K562 (cell line): Measurements from ENCODE around the gene BCAS4. TPM values are rescaled to one million over a fixed set of nuclear protein-coding genes. Genes with fewer than 3 reads are reported as not detected.

Source experiments
- ATAC-seq: fragments of 200-7000 bp; cut with Tn5 transposase; 3 replicates; pipeline ENCODE4 v1.9.1; 2020; ENCODE audit warnings: moderate library complexity
- BruUV-seq: library from RNA; stranded (reverse); fragments of 400-500 nt; replicated peaks from 2 replicates; lab custom pipeline; 2021; lab: Mats Ljungman, UMichigan
- CTCF ChIA-PET: fragments of 300-600 bp; formaldehyde crosslinking; extraction: SDS; loops from one replicate; lab custom pipeline; 2021; ENCODE audit warnings: low intra/inter-chr PET ratio; lab: Yijun Ruan, JAX
- POLR2A ChIA-PET: fragments of 300-600, 350-650 bp; sonication (Branson Sonifier 250); formaldehyde crosslinking; extraction: SDS; loops from one replicate; lab custom pipeline; 2021; ENCODE audit warnings: antibody characterized with exemption, inconsistent platforms; lab: Yijun Ruan, JAX
- DNase-seq, 4 experiments: peaks; one replicate each; pipeline versions ENCODE4 v3.0.0 to v3.0.0-alpha.2; 2011 to 2018; ENCODE audit warnings: low spot score in 3 of 4, mixed read lengths in 3 of 4; ENCODE audit errors: extremely low read depth in 1 of 4
- FAIRE-seq: peaks from 2 replicates; lab custom pipeline; 2011; peaks lifted over from hg19 to GRCh38; lab: Jason Lieb, UNC
- H2AFZ ChIP-seq: 2 replicates; pipeline ENCODE4 v1.6.0; 2011; ENCODE audit warnings: low read depth, low read length, control low read depth, inconsistent platforms
- H3K27ac ChIP-seq: fragments of 200-600 bp; 3 replicates; pipeline ENCODE4 v1.8.0; 2011; ENCODE audit warnings: low read depth, mild to moderate bottlenecking, control low read depth, inconsistent platforms, low read length, moderate library complexity, mixed read lengths; ENCODE audit errors: extremely low read depth
- H3K27me3 ChIP-seq, 2 experiments: fragments of 300-600 bp in 1 of 2; 2 replicates in 1 of 2; 3 replicates in 1 of 2; pipeline versions ENCODE4 v1.6.0 to v1.8.0; 2011; ENCODE audit warnings: inconsistent platforms in 2 of 2, low read length in 2 of 2, mild to moderate bottlenecking in 1 of 2, mixed read lengths in 1 of 2, moderate library complexity in 1 of 2; ENCODE audit not compliant: control insufficient read depth in 2 of 2, insufficient read depth in 2 of 2
- H3K36me3 ChIP-seq: fragments of 300-600 bp; 3 replicates; pipeline ENCODE4 v1.8.0; 2011; ENCODE audit warnings: mild to moderate bottlenecking, low read length, inconsistent platforms; ENCODE audit not compliant: control insufficient read depth, insufficient read depth
- H3K4me1 ChIP-seq, 2 experiments: fragments of 200-600 bp in 1 of 2; replicated peaks in 1 of 2; 2 replicates in 1 of 2; 3 replicates in 1 of 2; pipeline versions ENCODE4 v1.5.1 to v1.8.0; 2011; ENCODE audit warnings: inconsistent platforms in 2 of 2, low read length in 2 of 2, mild to moderate bottlenecking in 1 of 2, mixed read lengths in 1 of 2, moderate library complexity in 1 of 2; ENCODE audit not compliant: control insufficient read depth in 2 of 2, insufficient read depth in 2 of 2
- H3K4me2 ChIP-seq: 2 replicates; pipeline ENCODE4 v1.6.1; 2011; ENCODE audit warnings: low read length, control low read depth, inconsistent platforms, mixed read lengths; ENCODE audit not compliant: insufficient read depth
- H3K4me3 ChIP-seq: fragments of 200-600 bp; sonication (generic), shearing (Covaris generic); 2 replicates; pipeline ENCODE4 v1.5.1; 2016; ENCODE audit warnings: control low read depth, inconsistent platforms
- H3K79me2 ChIP-seq: fragments of 200-600 bp; 3 replicates; pipeline ENCODE4 v1.8.0; 2011; ENCODE audit warnings: low read length, inconsistent platforms; ENCODE audit not compliant: control insufficient read depth, insufficient read depth
- H3K9ac ChIP-seq, 2 experiments: 2 replicates each; pipeline versions ENCODE4 v1.6.0 to v1.6.1; 2011; ENCODE audit warnings: low read depth in 2 of 2, low read length in 2 of 2, control low read depth in 1 of 2, inconsistent platforms in 1 of 2, mild to moderate bottlenecking in 1 of 2, mixed read lengths in 1 of 2; ENCODE audit not compliant: insufficient read depth in 1 of 2
- H3K9me1 ChIP-seq: one replicate; pipeline ENCODE4 v1.6.0; 2011; ENCODE audit warnings: inconsistent platforms, mild to moderate bottlenecking, low read length, moderate library complexity; ENCODE audit not compliant: control insufficient read depth, insufficient read depth
- H3K9me3 ChIP-seq: replicated peaks from 2 replicates; pipeline ENCODE4 v1.5.1; 2011; ENCODE audit warnings: low read depth, low read length, inconsistent platforms; ENCODE audit not compliant: control insufficient read depth, insufficient read depth
- H4K20me1 ChIP-seq: replicated peaks from 2 replicates; pipeline ENCODE4 v1.6.1; 2011; ENCODE audit warnings: low read length, inconsistent platforms, mixed read lengths; ENCODE audit not compliant: control insufficient read depth, insufficient read depth
- OTX1 ChIP-seq: fragments of 450-650 bp; formaldehyde crosslinking; IDR thresholded peaks from 2 replicates; pipeline ENCODE4 v1.4.0; 2022; ENCODE audit warnings: mild to moderate bottlenecking
- WGBS: fragments of 100-300 bp; shearing (Covaris generic); methylation state at CpG from one replicate; pipeline ENCODE4 v1.1.6; 2016; ENCODE audit warnings: low coverage, mixed read lengths; ENCODE audit not compliant: insufficient coverage; ENCODE audit errors: missing lambda C conversion rate; 5-methylcytosine and 5-hydroxymethylcytosine counted together
- in situ Hi-C: fragments of 300-500 bp; cut with MboI; formaldehyde crosslinking; loops from 4 replicates; pipeline ENCODE4 v1.15.0; 2018; ENCODE audit warnings: inconsistent platforms, mixed read lengths
- intact Hi-C: fragments of 100-400 bp; cut with micrococcal nuclease; formaldehyde crosslinking; loops from 2 replicates; pipeline ENCODE4 v1.14.2; 2022
- polyA plus RNA-seq, 8 experiments: library from polyadenylated mRNA; depleted of rRNA in 4 of 8; stranded (reverse) in 5 of 8; unstranded in 3 of 8; fragments of >200 nt; fragmentation: Nextera tagmentation in 2 of 8; fragmentation: Illumina TruSeq in 1 of 8; extraction: Ambion mirVana in 2 of 8; extraction: Trizol in 1 of 8; gene quantifications; 2 replicates each; pipeline versions ENCODE4 v1.2.1 to v1.2.3, GENCODE V29; 2011 to 2014; ENCODE audit warnings: inconsistent platforms in 1 of 8, missing spikeins in 1 of 8
- total RNA-seq, 7 experiments: library from RNA; depleted of rRNA in 6 of 7; stranded (reverse); fragments of >200 nt in 6 of 7; fragmentation: Illumina TruSeq in 2 of 7; extraction: Trizol in 2 of 7; gene quantifications; 2 replicates each; pipeline versions ENCODE4 v1.2.1 to v1.2.3, GENCODE V29; 2011 to 2021; ENCODE audit warnings: low replicate concordance in 1 of 7
- TF ChIP-seq, protein P1 (sequence below), 3 experiments: fragments of 200-800 bp in 1 of 3; fragments of 250-450 bp in 1 of 3; fragments of 450-650 bp in 1 of 3; sonication (Bioruptor Pico) in 1 of 3; sonication (Bioruptor generic) in 1 of 3; formaldehyde crosslinking in 1 of 3; IDR thresholded peaks; 2 replicates each; pipeline versions ENCODE4 v1.6.1 to v1.8.0; 2016 to 2022; ENCODE audit warnings: mild to moderate bottlenecking in 2 of 3, missing genetic modification characterization in 2 of 3, missing compliant biosample characterization in 1 of 3, moderate library complexity in 1 of 3

Gene BCAS4
- total and polyA plus RNA-seq, 9 of the 15 experiments (the other 6 are each of a cell fraction or from before 2014, with no cell fraction given), result 0.15 to 2.3 (median 0.47) TPM

DNA sequence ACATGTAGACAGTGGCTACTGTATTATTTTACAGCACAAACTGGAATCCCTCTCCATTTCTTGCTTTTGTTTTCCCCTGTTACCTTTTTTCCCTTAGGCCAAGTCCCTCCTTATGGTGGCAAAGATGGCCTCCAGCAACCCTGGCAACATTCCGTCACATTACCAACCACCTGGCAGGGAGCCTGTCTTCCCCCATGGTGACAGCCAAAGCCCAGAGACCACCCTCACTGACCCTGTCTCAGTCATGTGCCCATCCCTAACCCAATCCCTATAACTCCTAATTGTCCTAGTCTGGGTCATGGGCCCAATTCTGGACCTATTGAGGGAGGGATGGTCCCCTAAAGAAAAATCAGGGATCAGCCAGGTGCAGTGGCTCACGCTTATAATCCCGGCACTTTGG is 35.9 kb upstream of the BCAS4 start:
- no TSS peak for BruUV-seq
- H3K9me3 ChIP-seq, result no peaks in the 10 kb centered on the region
- WGBS, result 47% methylated on average over 3 of the region's 3 CpGs
- H3K4me1 ChIP-seq, result peaks cover 16 to 19% of the 10 kb centered on the region in 2 experiments
- H3K9ac ChIP-seq, result no peak overlapping the region
- H3K79me2 ChIP-seq, result no peaks in the 10 kb centered on the region
- ATAC-seq (no peak), DNase-seq (no peak), FAIRE-seq (no peak)
- H3K27ac ChIP-seq, result no peak overlapping the region
- no peaks in the 10 kb centered on the region for H3K36me3 ChIP-seq
- TF ChIP-seq, protein P1, sequence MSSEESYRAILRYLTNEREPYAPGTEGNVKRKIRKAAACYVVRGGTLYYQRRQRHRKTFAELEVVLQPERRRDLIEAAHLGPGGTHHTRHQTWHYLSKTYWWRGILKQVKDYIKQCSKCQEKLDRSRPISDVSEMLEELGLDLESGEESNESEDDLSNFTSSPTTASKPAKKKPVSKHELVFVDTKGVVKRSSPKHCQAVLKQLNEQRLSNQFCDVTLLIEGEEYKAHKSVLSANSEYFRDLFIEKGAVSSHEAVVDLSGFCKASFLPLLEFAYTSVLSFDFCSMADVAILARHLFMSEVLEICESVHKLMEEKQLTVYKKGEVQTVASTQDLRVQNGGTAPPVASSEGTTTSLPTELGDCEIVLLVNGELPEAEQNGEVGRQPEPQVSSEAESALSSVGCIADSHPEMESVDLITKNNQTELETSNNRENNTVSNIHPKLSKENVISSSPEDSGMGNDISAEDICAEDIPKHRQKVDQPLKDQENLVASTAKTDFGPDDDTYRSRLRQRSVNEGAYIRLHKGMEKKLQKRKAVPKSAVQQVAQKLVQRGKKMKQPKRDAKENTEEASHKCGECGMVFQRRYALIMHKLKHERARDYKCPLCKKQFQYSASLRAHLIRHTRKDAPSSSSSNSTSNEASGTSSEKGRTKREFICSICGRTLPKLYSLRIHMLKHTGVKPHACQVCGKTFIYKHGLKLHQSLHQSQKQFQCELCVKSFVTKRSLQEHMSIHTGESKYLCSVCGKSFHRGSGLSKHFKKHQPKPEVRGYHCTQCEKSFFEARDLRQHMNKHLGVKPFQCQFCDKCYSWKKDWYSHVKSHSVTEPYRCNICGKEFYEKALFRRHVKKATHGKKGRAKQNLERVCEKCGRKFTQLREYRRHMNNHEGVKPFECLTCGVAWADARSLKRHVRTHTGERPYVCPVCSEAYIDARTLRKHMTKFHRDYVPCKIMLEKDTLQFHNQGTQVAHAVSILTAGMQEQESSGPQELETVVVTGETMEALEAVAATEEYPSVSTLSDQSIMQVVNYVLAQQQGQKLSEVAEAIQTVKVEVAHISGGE (CRISPR knock-in tag; IDR thresholded peaks at IDR 0.05), result peak in 1 of 3 experiments; percentile 70; a peak in 2 of 6 replicates
- TF ChIP-seq OTX1, result no peak
- H3K4me3 ChIP-seq, result no peak overlapping the region
- H4K20me1 ChIP-seq, result no peaks in the 10 kb centered on the region
- ChIA-PET CTCF (no interaction called here), POLR2A (interaction anchor here (0.7 kb wide), 1 partner anchor 172 kb away, joined by 3 read pairs; no protein-coding TSS in a partner anchor)
- no peak overlapping the region for H3K4me2 ChIP-seq
- in situ Hi-C loops (no loop called here), intact Hi-C loops (no loop called here)
- no peaks in the 10 kb centered on the region for H3K27me3 ChIP-seq
- H3K9me1 ChIP-seq, result no peaks in the 10 kb centered on the region
- no peak overlapping the region for H2AFZ ChIP-seq
